Spleen (tissue), 7 donors: Measurements from ENCODE around the gene CD180.

Experiments
- CTCF ChIP-seq, 11 experiments: fragments of 200-600 bp in 7 of 11; fragments of 450-650 bp in 4 of 11; sonication (generic) in 4 of 11; IDR thresholded peaks in 8 of 11; conservative IDR thresholded peaks in 3 of 11; 1 replicate in 7 of 11; 2 replicates in 4 of 11; pipeline versions ENCODE4 v1.4.0 to v1.8.0; 2016 to 2021; ENCODE audit warnings: antibody characterized with exemption in 11 of 11, inconsistent platforms in 4 of 11, mild to moderate bottlenecking in 1 of 11
- POLR2A ChIP-seq, 3 donors: fragments of 450-650 bp; IDR thresholded peaks; one replicate each; pipeline ENCODE4 v1.5.1; 2017; ENCODE audit warnings: antibody characterized with exemption in 3 of 3, mild to moderate bottlenecking in 1 of 3
- POLR2AphosphoS5 ChIP-seq, 3 donors: sonication (generic); formaldehyde crosslinking; IDR thresholded peaks; one replicate each; pipeline ENCODE4 v1.5.1; 2017; ENCODE audit warnings: antibody characterized with exemption in 3 of 3
- donor health status: DM: no; HTN: no; CAD: no; lungs with moderate emphysema.
- donor health status: DM: no; HTN: no; CAD: no.
- donor health status: DM: no; HTN: no; CAD: no.

- TF ChIP-seq CTCF (IDR thresholded peaks at IDR 0.05 in 8 of 11, conservative IDR thresholded peaks at IDR 0.05 in 3 of 11) (peak; percentile 67 to 90 (median 82)), POLR2A (IDR thresholded peaks at IDR 0.05) (no peak), POLR2AphosphoS5 (IDR thresholded peaks at IDR 0.05) (peak in 1 of 3 donors; percentile 11)
These were observed 12.7 kb upstream of the CD180 start for GRCh38 chr5:67209141-67209771.
